CD14-positive monocyte (primary cell): ENCODE results near the gene MT1X. TPM values are rescaled to one million over a fixed set of nuclear protein-coding genes. Genes with fewer than 3 reads are reported as not detected.

Source experiments
- DNase-seq, 3 donors: peaks; one replicate each; pipeline ENCODE4 v3.0.0-alpha.2; 2011 to 2022
- H2AFZ ChIP-seq: 2 replicates; pipeline ENCODE4 v1.6.0; 2012; ENCODE audit warnings: mild to moderate bottlenecking, low read depth, low read length, inconsistent platforms; ENCODE audit not compliant: insufficient read depth, poor library complexity, severe bottlenecking
- H3K27ac ChIP-seq, 2 donors: 1 replicate in 1 of 2; 2 replicates in 1 of 2; pipeline ENCODE4 v1.5.1; 2012 to 2013; ENCODE audit warnings: low read length in 2 of 2, control low read depth in 1 of 2, inconsistent platforms in 1 of 2, low read depth in 1 of 2, mild to moderate bottlenecking in 1 of 2
- H3K27me3 ChIP-seq, 2 donors: one replicate each; pipeline versions ENCODE4 v1.6.0 to v1.6.1; 2011 to 2013; ENCODE audit warnings: low read length in 2 of 2; ENCODE audit not compliant: control insufficient read depth in 2 of 2, insufficient read depth in 2 of 2
- H3K36me3 ChIP-seq, 2 donors: replicated peaks in 1 of 2; 1 replicate in 1 of 2; 2 replicates in 1 of 2; pipeline versions ENCODE4 v1.5.1 to v1.6.1; 2012 to 2013; ENCODE audit warnings: low read length in 2 of 2, control low read depth in 1 of 2, inconsistent platforms in 1 of 2, mild to moderate bottlenecking in 1 of 2; ENCODE audit not compliant: insufficient read depth in 2 of 2, control insufficient read depth in 1 of 2
- H3K4me1 ChIP-seq, 2 donors: 1 replicate in 1 of 2; 2 replicates in 1 of 2; pipeline versions ENCODE4 v1.5.1 to v1.6.1; 2012 to 2013; ENCODE audit warnings: low read length in 2 of 2, control low read depth in 1 of 2, inconsistent platforms in 1 of 2, mild to moderate bottlenecking in 1 of 2, moderate library complexity in 1 of 2; ENCODE audit not compliant: insufficient read depth in 2 of 2, control insufficient read depth in 1 of 2
- H3K4me2 ChIP-seq: replicated peaks from 2 replicates; pipeline ENCODE3; 2012; ENCODE audit warnings: low read length, moderate library complexity, mild to moderate bottlenecking; ENCODE audit not compliant: poor library complexity, severe bottlenecking; ENCODE audit errors: extremely low read depth
- H3K4me3 ChIP-seq, 3 experiments: fragments of 200-600 bp in 1 of 3; sonication (generic) in 1 of 3; replicated peaks in 1 of 3; 1 replicate in 2 of 3; 2 replicates in 1 of 3; pipeline ENCODE4 v1.5.1; 2011 to 2013; ENCODE audit warnings: low read length in 3 of 3, mild to moderate bottlenecking in 3 of 3, control low read depth in 2 of 3, low read depth in 2 of 3, inconsistent platforms in 1 of 3, moderate library complexity in 1 of 3
- H3K79me2 ChIP-seq: 2 replicates; pipeline ENCODE4 v1.6.0; 2012; ENCODE audit warnings: mild to moderate bottlenecking, control low read depth, inconsistent platforms, low read length, moderate library complexity; ENCODE audit not compliant: insufficient read depth
- H3K9ac ChIP-seq: 2 replicates; pipeline ENCODE4 v1.6.0; 2017; ENCODE audit warnings: low read length, mild to moderate bottlenecking; ENCODE audit not compliant: insufficient read depth, poor library complexity, severe bottlenecking
- H3K9me3 ChIP-seq, 2 donors: replicated peaks in 1 of 2; 1 replicate in 1 of 2; 2 replicates in 1 of 2; pipeline versions ENCODE4 v1.5.1 to v1.6.1; 2012 to 2013; ENCODE audit warnings: low read length in 2 of 2, control low read depth in 1 of 2; ENCODE audit not compliant: control insufficient read depth in 1 of 2, insufficient read depth in 1 of 2
- H4K20me1 ChIP-seq: 2 replicates; pipeline ENCODE4 v1.6.0; 2012; ENCODE audit warnings: mild to moderate bottlenecking, low read length, control low read depth, moderate library complexity; ENCODE audit not compliant: insufficient read depth
- H3K27ac Mint-ChIP-seq, 7 donors: one replicate each; pipeline ENCODE4 v1.8.0; 2020; ENCODE audit warnings: mild to moderate bottlenecking in 7 of 7, mixed read lengths in 7 of 7, moderate library complexity in 6 of 7, inconsistent platforms in 2 of 7
- H3K27me3 Mint-ChIP-seq, 3 donors: one replicate each; pipeline ENCODE4 v1.8.0; 2021 to 2022; ENCODE audit warnings: low read depth in 3 of 3, mild to moderate bottlenecking in 3 of 3, mixed read lengths in 3 of 3, moderate library complexity in 3 of 3, inconsistent platforms in 1 of 3
- H3K36me3 Mint-ChIP-seq, 2 donors: one replicate each; pipeline ENCODE4 v1.8.0; 2020; ENCODE audit warnings: mixed read lengths in 2 of 2, inconsistent platforms in 1 of 2, mild to moderate bottlenecking in 1 of 2
- H3K4me1 Mint-ChIP-seq: one replicate; pipeline ENCODE4 v1.8.0; 2020; ENCODE audit warnings: mild to moderate bottlenecking, mixed read lengths
- H3K4me3 Mint-ChIP-seq, 2 donors: one replicate each; pipeline ENCODE4 v1.8.0; 2020; ENCODE audit warnings: mild to moderate bottlenecking in 2 of 2, mixed read lengths in 2 of 2, moderate library complexity in 1 of 2
- H3K9me3 Mint-ChIP-seq, 7 donors: one replicate each; pipeline ENCODE4 v1.8.0; 2020 to 2022; ENCODE audit warnings: mixed read lengths in 7 of 7, mild to moderate bottlenecking in 6 of 7, moderate library complexity in 6 of 7, inconsistent platforms in 2 of 7
- WGBS: methylation state at CpG from one replicate; pipeline ENCODE4 v1.1.5; 2013; ENCODE audit warnings: missing lambda C conversion rate; ENCODE audit not compliant: insufficient coverage; 5-methylcytosine and 5-hydroxymethylcytosine counted together
- intact Hi-C, 2 donors: fragments of 100-400 bp; cut with micrococcal nuclease; formaldehyde crosslinking; loops; one replicate each; pipeline versions ENCODE4 v1.15.0 to v1.15.1; 2023
- polyA plus RNA-seq, 3 donors: library from polyadenylated mRNA; depleted of rRNA in 1 of 3; unstranded in 2 of 3; stranded (reverse) in 1 of 3; fragments of 300-500 nt in 2 of 3; fragments of >200 nt in 1 of 3; fragmentation: Illumina TruSeq in 2 of 3; gene quantifications; 1 replicate in 2 of 3; 2 replicates in 1 of 3; pipeline ENCODE4 v1.2.3, GENCODE V29; 2012 to 2021
- TF ChIP-seq, protein P1 (sequence below): fragments of 200-600 bp; IDR thresholded peaks from one replicate; pipeline ENCODE4 v1.8.0; 2022; ENCODE audit warnings: antibody characterized with exemption, mild to moderate bottlenecking

MT1X gene
- polyA plus RNA-seq, 3 donors = 34.5 to 87.9 (median 55.4) TPM

DNA sequence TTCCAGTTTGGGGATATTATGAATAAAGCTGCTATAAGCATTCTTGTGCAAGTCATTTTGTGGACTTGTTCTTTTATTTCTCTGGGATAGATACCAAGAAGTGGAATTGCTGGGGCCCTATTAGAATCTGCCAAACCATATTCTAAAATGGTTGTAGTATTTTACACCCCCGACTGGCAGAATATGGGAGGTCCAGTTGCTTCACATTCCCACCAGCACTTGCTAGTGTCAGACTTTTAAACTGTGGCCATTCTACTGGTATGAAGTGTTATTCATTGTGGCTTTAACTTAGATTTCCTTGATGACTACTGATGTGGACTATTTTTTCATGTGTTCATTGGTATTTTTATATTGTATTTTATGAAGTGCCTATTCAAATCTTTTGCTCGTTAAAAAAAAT is 29.6 kb downstream of the MT1X start:
- Mint-ChIP-seq H3K9me3 (no peaks in the 10 kb centered on the region), H3K4me3 (no peak overlapping the region), H3K27me3 (peaks cover 10 to 12% (median 12%) of the 10 kb centered on the region in 3 donors), H3K4me1 (no peaks in the 10 kb centered on the region), H3K27ac (no peak overlapping the region), H3K36me3 (no peaks in the 10 kb centered on the region)
- no peak for DNase-seq
- no peaks in the 10 kb centered on the region for H3K27me3 ChIP-seq
- no peaks in the 10 kb centered on the region for H3K79me2 ChIP-seq
- H3K4me2 ChIP-seq = no peak overlapping the region
- intact Hi-C loops = no loop called here
- H2AFZ ChIP-seq = no peak overlapping the region
- H4K20me1 ChIP-seq = no peaks in the 10 kb centered on the region
- H3K27ac ChIP-seq = no peak overlapping the region
- no peaks in the 10 kb centered on the region for H3K9me3 ChIP-seq
- H3K9ac ChIP-seq = no peak overlapping the region
- TF ChIP-seq, protein P1, sequence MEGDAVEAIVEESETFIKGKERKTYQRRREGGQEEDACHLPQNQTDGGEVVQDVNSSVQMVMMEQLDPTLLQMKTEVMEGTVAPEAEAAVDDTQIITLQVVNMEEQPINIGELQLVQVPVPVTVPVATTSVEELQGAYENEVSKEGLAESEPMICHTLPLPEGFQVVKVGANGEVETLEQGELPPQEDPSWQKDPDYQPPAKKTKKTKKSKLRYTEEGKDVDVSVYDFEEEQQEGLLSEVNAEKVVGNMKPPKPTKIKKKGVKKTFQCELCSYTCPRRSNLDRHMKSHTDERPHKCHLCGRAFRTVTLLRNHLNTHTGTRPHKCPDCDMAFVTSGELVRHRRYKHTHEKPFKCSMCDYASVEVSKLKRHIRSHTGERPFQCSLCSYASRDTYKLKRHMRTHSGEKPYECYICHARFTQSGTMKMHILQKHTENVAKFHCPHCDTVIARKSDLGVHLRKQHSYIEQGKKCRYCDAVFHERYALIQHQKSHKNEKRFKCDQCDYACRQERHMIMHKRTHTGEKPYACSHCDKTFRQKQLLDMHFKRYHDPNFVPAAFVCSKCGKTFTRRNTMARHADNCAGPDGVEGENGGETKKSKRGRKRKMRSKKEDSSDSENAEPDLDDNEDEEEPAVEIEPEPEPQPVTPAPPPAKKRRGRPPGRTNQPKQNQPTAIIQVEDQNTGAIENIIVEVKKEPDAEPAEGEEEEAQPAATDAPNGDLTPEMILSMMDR = no peak
- H3K36me3 ChIP-seq = no peaks in the 10 kb centered on the region
- no peaks in the 10 kb centered on the region for H3K4me1 ChIP-seq
- no CpG with 5 or more reads among the region's 2 CpGs for WGBS
- H3K4me3 ChIP-seq = no peak overlapping the region

GRCh38 chr16:56713794-56714193 is 31.5 kb downstream of the MT1X start:
- TF ChIP-seq, protein P1 = no peak
- Mint-ChIP-seq H3K4me1 (no peaks in the 10 kb centered on the region), H3K27ac (no peak overlapping the region), H3K4me3 (no peak overlapping the region), H3K36me3 (no peaks in the 10 kb centered on the region), H3K27me3 (peaks cover 10 to 13% (median 11%) of the 10 kb centered on the region in 3 donors), H3K9me3 (no peaks in the 10 kb centered on the region)
- no peak overlapping the region for H3K27ac ChIP-seq
- no peak overlapping the region for H2AFZ ChIP-seq
- H3K9me3 ChIP-seq = no peaks in the 10 kb centered on the region
- H4K20me1 ChIP-seq = no peaks in the 10 kb centered on the region
- WGBS = 100% methylated on average over 1 of the region's 2 CpGs
- H3K9ac ChIP-seq = no peak overlapping the region
- H3K36me3 ChIP-seq = no peaks in the 10 kb centered on the region
- intact Hi-C loops = no loop called here
- H3K27me3 ChIP-seq = no peaks in the 10 kb centered on the region
- H3K79me2 ChIP-seq = no peaks in the 10 kb centered on the region
- H3K4me2 ChIP-seq = no peak overlapping the region
- H3K4me1 ChIP-seq = no peaks in the 10 kb centered on the region
- DNase-seq = no peak
- H3K4me3 ChIP-seq = no peak overlapping the region
